Measurements from ENCODE around the gene TMEM138.

The TMEM138 gene

DNA sequence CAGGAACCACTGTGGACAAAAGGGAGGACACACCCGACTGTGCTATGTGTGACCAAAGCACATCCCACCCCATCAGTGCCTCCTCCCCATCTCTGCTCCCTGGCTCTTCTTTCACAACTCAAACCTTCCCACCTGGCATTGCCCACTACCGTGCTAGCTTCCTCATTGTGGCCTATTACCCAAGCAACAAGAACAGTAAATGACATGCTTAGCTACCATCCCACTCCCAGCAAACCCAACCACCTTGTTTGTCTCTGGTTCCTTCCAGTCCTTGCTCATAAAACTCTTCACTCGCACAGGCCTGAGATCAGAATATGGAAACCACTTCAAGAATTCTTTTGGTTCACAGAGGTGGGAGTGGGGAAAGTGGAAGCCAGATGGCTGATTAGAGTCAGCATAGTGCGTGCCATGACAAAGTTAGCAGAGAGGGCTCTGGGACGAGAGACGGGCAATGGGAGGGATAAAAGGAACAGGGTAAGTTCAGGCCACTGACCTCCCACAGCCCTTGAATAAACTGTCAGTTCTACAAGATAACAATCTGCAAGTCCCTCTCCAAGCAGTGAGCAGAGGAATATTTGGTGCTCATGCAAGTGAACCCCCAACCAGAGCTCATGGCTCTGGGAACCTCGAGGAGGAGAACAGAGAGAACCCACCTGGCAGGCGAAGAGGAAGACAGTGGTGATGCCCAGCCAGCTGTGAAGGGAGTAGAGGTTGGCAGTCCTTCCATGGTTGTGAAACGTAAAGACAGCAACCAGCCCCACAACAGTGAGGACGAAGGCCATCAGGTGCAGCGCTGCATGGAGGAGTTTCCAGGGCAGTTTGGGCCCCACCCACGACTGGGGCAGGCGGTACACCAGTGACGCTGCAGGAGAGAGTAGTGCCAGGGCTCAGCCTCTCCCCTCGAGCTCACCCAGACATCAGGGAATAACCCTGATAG is 8.8 kb upstream of the TMEM138 start:
- no peaks in the 10 kb centered on the region for H3K79me2 ChIP-seq (ENCODE audit: low read length)
- H3K9ac ChIP-seq (ENCODE audit: low read length) = no peak overlapping the region
- no peaks in the 10 kb centered on the region for H3K36me3 ChIP-seq (replicated peaks; ENCODE audit: insufficient read depth, low read length)
- no peak overlapping the region for H3K4me3 ChIP-seq (ENCODE audit: low read length)
- H2AFZ ChIP-seq (ENCODE audit: low read length) = no peak overlapping the region
- H3K9me2 ChIP-seq (replicated peaks; ENCODE audit: insufficient read depth, low read length) = no peaks in the 10 kb centered on the region
- peaks cover 10% of the 10 kb centered on the region; the same call in 1 of the 2 replicates for H3K4me1 ChIP-seq (ENCODE audit: low read length)
- no peak for DNase-seq
- H3K27me3 ChIP-seq (replicated peaks; ENCODE audit: insufficient read depth, low read length) = no peaks in the 10 kb centered on the region
- H3K4me2 ChIP-seq (ENCODE audit: low read depth, low read length) = no peak overlapping the region
- no peaks in the 10 kb centered on the region for H3K9me3 ChIP-seq (replicated peaks; ENCODE audit: insufficient read depth, low read length)
- no peaks in the 10 kb centered on the region for H4K20me1 ChIP-seq (ENCODE audit: insufficient read depth, low read length)
- H3K27ac ChIP-seq (ENCODE audit: low read length) = no peak overlapping the region
- H3F3A ChIP-seq (ENCODE audit: insufficient read depth, low read length) = no peaks in the 10 kb centered on the region
- TF ChIP-seq EZH2phosphoT487 (IDR thresholded peaks at IDR 0.05; ENCODE audit: low read length) (no peak), EZH2 (optimal IDR thresholded peaks at IDR 0.05; ENCODE audit: low read depth, low read length) (no peak)

DNA sequence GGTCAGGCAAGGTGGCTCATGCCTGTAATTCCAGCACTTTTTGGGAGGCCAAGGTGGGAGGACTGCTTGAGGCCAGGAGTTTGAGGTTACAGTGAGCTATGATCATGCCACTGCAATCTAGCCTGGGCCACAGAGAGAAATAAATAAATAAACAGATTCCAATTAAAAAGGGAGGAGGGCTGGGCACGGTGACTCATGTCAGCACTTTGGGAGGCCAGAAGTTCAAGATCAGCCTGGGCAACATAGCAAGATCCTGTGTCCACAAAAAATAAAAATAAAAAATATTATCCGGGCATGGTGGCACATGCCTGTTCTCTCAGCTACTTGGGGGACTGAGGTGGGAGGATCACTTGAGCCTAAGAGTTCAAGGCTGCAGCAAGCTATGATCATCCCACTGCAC is 8.0 kb upstream of the TMEM138 start:
- Histone ChIP-seq H3K4me3 (ENCODE audit: low read length) (no peak overlapping the region), H3K79me2 (ENCODE audit: low read length) (no peaks in the 10 kb centered on the region), H3K4me1 (ENCODE audit: low read length) (peaks cover 10% of the 10 kb centered on the region; the same call in 1 of the 2 replicates), H4K20me1 (ENCODE audit: insufficient read depth, low read length) (no peaks in the 10 kb centered on the region), H3K9ac (ENCODE audit: low read length) (no peak overlapping the region), H2AFZ (ENCODE audit: low read length) (no peak overlapping the region), H3F3A (ENCODE audit: insufficient read depth, low read length) (no peaks in the 10 kb centered on the region), H3K4me2 (ENCODE audit: low read depth, low read length) (no peak overlapping the region), H3K9me3 (replicated peaks; ENCODE audit: insufficient read depth, low read length) (no peaks in the 10 kb centered on the region), H3K36me3 (replicated peaks; ENCODE audit: insufficient read depth, low read length) (no peaks in the 10 kb centered on the region), H3K9me2 (replicated peaks; ENCODE audit: insufficient read depth, low read length) (no peaks in the 10 kb centered on the region), H3K27ac (ENCODE audit: low read length) (no peak overlapping the region), H3K27me3 (replicated peaks; ENCODE audit: insufficient read depth, low read length) (no peaks in the 10 kb centered on the region)
- TF ChIP-seq EZH2 (optimal IDR thresholded peaks at IDR 0.05; ENCODE audit: low read depth, low read length) (no peak), EZH2phosphoT487 (IDR thresholded peaks at IDR 0.05; ENCODE audit: low read length) (no peak)
- TF ChIP-seq, protein P1, sequence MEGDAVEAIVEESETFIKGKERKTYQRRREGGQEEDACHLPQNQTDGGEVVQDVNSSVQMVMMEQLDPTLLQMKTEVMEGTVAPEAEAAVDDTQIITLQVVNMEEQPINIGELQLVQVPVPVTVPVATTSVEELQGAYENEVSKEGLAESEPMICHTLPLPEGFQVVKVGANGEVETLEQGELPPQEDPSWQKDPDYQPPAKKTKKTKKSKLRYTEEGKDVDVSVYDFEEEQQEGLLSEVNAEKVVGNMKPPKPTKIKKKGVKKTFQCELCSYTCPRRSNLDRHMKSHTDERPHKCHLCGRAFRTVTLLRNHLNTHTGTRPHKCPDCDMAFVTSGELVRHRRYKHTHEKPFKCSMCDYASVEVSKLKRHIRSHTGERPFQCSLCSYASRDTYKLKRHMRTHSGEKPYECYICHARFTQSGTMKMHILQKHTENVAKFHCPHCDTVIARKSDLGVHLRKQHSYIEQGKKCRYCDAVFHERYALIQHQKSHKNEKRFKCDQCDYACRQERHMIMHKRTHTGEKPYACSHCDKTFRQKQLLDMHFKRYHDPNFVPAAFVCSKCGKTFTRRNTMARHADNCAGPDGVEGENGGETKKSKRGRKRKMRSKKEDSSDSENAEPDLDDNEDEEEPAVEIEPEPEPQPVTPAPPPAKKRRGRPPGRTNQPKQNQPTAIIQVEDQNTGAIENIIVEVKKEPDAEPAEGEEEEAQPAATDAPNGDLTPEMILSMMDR (IDR thresholded peaks at IDR 0.05; ENCODE audit: low read length) = no peak
- no peak for DNase-seq

DNA sequence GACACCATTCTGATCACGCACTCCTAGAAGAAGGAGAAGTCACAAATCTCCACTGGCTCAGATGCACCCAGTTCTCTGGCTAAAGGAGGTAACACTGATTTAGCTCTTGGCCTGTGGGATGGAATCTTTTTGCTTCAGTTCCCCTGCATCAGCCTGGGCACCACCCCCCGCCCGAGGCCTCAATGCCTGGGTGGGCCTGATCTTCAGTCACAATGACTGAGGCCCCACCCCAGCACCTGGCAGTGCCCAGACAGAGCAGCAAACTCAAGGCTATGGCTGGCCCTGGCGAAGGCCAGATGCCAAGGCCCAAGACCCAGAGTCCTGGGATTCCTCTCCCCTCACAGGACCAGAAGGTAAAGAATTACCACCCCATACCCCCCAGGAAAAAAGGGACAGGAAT is 5.5 kb upstream of the TMEM138 start:
- no peak overlapping the region for H2AFZ ChIP-seq (ENCODE audit: low read length)
- no peak overlapping the region for H3K27ac ChIP-seq (ENCODE audit: low read length)
- H3K27me3 ChIP-seq (replicated peaks; ENCODE audit: insufficient read depth, low read length) = no peaks in the 10 kb centered on the region
- TF ChIP-seq EZH2phosphoT487 (IDR thresholded peaks at IDR 0.05; ENCODE audit: low read length) (no peak), EZH2 (optimal IDR thresholded peaks at IDR 0.05; ENCODE audit: low read depth, low read length) (no peak)
- TF ChIP-seq, protein P1 (IDR thresholded peaks at IDR 0.05; ENCODE audit: low read length) = no peak
- peaks cover 10% of the 10 kb centered on the region for H3K79me2 ChIP-seq (ENCODE audit: low read length)
- no peaks in the 10 kb centered on the region for H3K36me3 ChIP-seq (replicated peaks; ENCODE audit: insufficient read depth, low read length)
- H3K4me1 ChIP-seq (ENCODE audit: low read length) = peaks cover 10% of the 10 kb centered on the region; the same call in 1 of the 2 replicates
- DNase-seq = no peak
- H4K20me1 ChIP-seq (ENCODE audit: insufficient read depth, low read length) = no peaks in the 10 kb centered on the region
- H3K9me2 ChIP-seq (replicated peaks; ENCODE audit: insufficient read depth, low read length) = no peaks in the 10 kb centered on the region
- H3K4me2 ChIP-seq (ENCODE audit: low read depth, low read length) = no peak overlapping the region
- H3K9me3 ChIP-seq (replicated peaks; ENCODE audit: insufficient read depth, low read length) = no peaks in the 10 kb centered on the region
- peaks cover 6% of the 10 kb centered on the region; the same call in 1 of the 2 replicates for H3F3A ChIP-seq (ENCODE audit: insufficient read depth, low read length)
- H3K9ac ChIP-seq (ENCODE audit: low read length) = no peak overlapping the region
- no peak overlapping the region for H3K4me3 ChIP-seq (ENCODE audit: low read length)
